ENCODE measurements around the gene C4A.

Gene C4A

GRCh38 chr6:31968791-31969711, 12.8 kb upstream of the C4A start:
- peaks cover 46% of the 10 kb centered on the region for H3K36me3 ChIP-seq (ENCODE audit: low read depth)

GRCh38 chr6:31969712-31970603, 11.9 kb upstream of the C4A start:
- no peak for DNase-seq (ENCODE audit: low spot score)
- Histone ChIP-seq H3K27me3 (ENCODE audit: insufficient read depth, poor library complexity, severe bottlenecking) (no peaks in the 10 kb centered on the region), H3K9me3 (ENCODE audit: severe bottlenecking) (no peaks in the 10 kb centered on the region), H3K4me3 (ENCODE audit: severe bottlenecking) (no peak overlapping the region), H3K36me3 (ENCODE audit: low read depth) (peaks cover 37% of the 10 kb centered on the region), H3K27ac (ENCODE audit: poor library complexity, severe bottlenecking) (no peak overlapping the region), H3K4me1 (ENCODE audit: insufficient read depth, poor library complexity, severe bottlenecking) (peaks cover 5% of the 10 kb centered on the region)
- ATAC-seq (ENCODE audit: low read depth), result no peak
- TF ChIP-seq CTCF (IDR thresholded peaks at IDR 0.05; ENCODE audit: poor library complexity, severe bottlenecking), result no peak

More at GRCh38 chr6:31968791-31969711, 12.8 kb upstream of the C4A start:
- DNase-seq (ENCODE audit: low spot score) (no peak), ATAC-seq (ENCODE audit: low read depth) (no peak)
- H3K4me3 ChIP-seq (ENCODE audit: severe bottlenecking), result no peak overlapping the region
- no peak overlapping the region for H3K27ac ChIP-seq (ENCODE audit: poor library complexity, severe bottlenecking)
- TF ChIP-seq CTCF (IDR thresholded peaks at IDR 0.05; ENCODE audit: poor library complexity, severe bottlenecking), result no peak
- H3K27me3 ChIP-seq (ENCODE audit: insufficient read depth, poor library complexity, severe bottlenecking), result no peaks in the 10 kb centered on the region
- H3K4me1 ChIP-seq (ENCODE audit: insufficient read depth, poor library complexity, severe bottlenecking), result peaks cover 5% of the 10 kb centered on the region
- H3K9me3 ChIP-seq (ENCODE audit: severe bottlenecking), result no peaks in the 10 kb centered on the region

- DNase-seq (ENCODE audit: low spot score), result no peak
- Histone ChIP-seq H3K4me3 (ENCODE audit: severe bottlenecking) (peak overlapping the region; percentile 74), H3K36me3 (ENCODE audit: low read depth) (peaks cover 29% of the 10 kb centered on the region), H3K4me1 (ENCODE audit: insufficient read depth, poor library complexity, severe bottlenecking) (peaks cover 5% of the 10 kb centered on the region), H3K9me3 (ENCODE audit: severe bottlenecking) (no peaks in the 10 kb centered on the region), H3K27ac (ENCODE audit: poor library complexity, severe bottlenecking) (peak overlapping the region; percentile 87), H3K27me3 (ENCODE audit: insufficient read depth, poor library complexity, severe bottlenecking) (no peaks in the 10 kb centered on the region)
- ATAC-seq (ENCODE audit: low read depth), result peak; percentile 3; the same call in 1 of the 3 replicates
- no peak for TF ChIP-seq CTCF (IDR thresholded peaks at IDR 0.05; ENCODE audit: poor library complexity, severe bottlenecking)
Measured at GRCh38 chr6:31970604-31971271, 11.1 kb upstream of the C4A start.

- H3K4me3 ChIP-seq (ENCODE audit: severe bottlenecking), result peak overlapping the region; percentile 74
- no peak for DNase-seq (ENCODE audit: low spot score)
- H3K27me3 ChIP-seq (ENCODE audit: insufficient read depth, poor library complexity, severe bottlenecking), result no peaks in the 10 kb centered on the region
- peak; percentile 10 for ATAC-seq (ENCODE audit: low read depth)
- H3K36me3 ChIP-seq (ENCODE audit: low read depth), result peaks cover 24% of the 10 kb centered on the region
- H3K9me3 ChIP-seq (ENCODE audit: severe bottlenecking), result no peaks in the 10 kb centered on the region
- H3K4me1 ChIP-seq (ENCODE audit: insufficient read depth, poor library complexity, severe bottlenecking), result peaks cover 5% of the 10 kb centered on the region
- peak overlapping the region; percentile 87 for H3K27ac ChIP-seq (ENCODE audit: poor library complexity, severe bottlenecking)
- TF ChIP-seq CTCF (IDR thresholded peaks at IDR 0.05; ENCODE audit: poor library complexity, severe bottlenecking), result no peak
Measured at GRCh38 chr6:31971279-31971992, 10.4 kb upstream of the C4A start.
